Measurements from ENCODE around the gene SLC7A9. TPM values are rescaled to one million over a fixed set of nuclear protein-coding genes. Genes with fewer than 3 reads are reported as not detected.
"Not testable (repeated sequence)": the region's sequence is repeated elsewhere in the genome, so short reads cannot be mapped to it uniquely, and the experiment has no call there.

SLC7A9 gene
- total RNA-seq, 1 donor = not detected

DNA sequence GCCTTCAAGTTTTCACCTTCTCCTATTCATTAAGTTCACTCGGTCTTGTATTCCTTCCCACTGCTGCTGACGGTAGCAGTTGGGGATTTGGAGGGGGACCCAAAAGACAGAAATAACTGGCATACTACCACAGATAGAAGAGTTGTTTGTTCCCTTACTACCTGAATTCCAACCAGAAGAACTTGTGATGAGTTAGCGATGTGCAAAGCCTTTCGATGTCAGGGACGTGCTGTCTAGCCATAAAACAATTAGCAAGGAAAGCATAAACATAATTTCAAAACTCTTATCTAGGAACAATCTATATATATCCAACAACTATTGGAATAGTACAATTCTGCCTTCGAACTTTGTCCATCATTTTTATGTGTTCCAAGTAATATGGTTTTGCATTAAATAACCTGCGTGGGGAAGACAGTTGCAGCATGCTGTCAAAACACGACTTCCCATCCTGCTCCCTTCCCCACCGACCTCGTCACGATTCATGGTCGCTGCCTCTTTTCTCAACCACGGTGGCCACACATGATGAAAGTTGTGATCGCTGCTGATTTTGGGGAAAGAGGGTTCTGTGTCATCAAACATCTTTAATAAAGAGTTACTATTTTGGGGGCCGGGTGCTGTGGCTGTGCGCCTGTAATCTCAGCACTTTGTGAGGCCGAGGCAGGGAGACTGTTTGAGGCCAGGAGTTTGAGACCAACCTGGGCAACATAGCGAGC, 3.8 kb upstream of the SLC7A9 start:
- DNase-seq (ENCODE audit: low read depth) = no peak
- TF ChIP-seq, protein P1, sequence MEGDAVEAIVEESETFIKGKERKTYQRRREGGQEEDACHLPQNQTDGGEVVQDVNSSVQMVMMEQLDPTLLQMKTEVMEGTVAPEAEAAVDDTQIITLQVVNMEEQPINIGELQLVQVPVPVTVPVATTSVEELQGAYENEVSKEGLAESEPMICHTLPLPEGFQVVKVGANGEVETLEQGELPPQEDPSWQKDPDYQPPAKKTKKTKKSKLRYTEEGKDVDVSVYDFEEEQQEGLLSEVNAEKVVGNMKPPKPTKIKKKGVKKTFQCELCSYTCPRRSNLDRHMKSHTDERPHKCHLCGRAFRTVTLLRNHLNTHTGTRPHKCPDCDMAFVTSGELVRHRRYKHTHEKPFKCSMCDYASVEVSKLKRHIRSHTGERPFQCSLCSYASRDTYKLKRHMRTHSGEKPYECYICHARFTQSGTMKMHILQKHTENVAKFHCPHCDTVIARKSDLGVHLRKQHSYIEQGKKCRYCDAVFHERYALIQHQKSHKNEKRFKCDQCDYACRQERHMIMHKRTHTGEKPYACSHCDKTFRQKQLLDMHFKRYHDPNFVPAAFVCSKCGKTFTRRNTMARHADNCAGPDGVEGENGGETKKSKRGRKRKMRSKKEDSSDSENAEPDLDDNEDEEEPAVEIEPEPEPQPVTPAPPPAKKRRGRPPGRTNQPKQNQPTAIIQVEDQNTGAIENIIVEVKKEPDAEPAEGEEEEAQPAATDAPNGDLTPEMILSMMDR (IDR thresholded peaks at IDR 0.05; ENCODE audit: insufficient read depth, low read length) = no peak
- H3K4me3 ChIP-seq (ENCODE audit: low read depth, low read length) = no peak overlapping the region

DNA sequence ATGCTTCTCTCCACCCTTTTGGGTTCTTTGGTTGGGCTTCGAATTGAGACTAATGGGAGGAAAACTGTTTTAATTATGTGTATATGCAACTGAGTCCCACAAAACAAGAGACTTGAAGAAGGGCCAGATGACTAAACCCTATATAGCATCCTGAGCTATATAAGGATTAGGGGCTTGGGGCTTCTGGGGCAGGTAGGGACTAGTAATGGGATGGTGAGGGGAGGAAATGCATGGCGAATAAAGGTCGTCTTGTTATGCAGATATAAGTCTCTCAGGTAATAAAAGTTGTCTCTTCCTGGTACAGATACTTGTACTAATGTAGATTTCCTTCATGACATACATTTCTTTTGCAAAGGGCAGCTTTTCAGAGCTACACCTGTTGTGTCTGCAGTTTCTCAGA, 2.8 kb upstream of the SLC7A9 start:
- TF ChIP-seq, protein P1 (IDR thresholded peaks at IDR 0.05; ENCODE audit: insufficient read depth, low read length) = no peak
- no peak for DNase-seq (ENCODE audit: low read depth)
- H3K4me3 ChIP-seq (ENCODE audit: low read depth, low read length) = no peak overlapping the region

DNA sequence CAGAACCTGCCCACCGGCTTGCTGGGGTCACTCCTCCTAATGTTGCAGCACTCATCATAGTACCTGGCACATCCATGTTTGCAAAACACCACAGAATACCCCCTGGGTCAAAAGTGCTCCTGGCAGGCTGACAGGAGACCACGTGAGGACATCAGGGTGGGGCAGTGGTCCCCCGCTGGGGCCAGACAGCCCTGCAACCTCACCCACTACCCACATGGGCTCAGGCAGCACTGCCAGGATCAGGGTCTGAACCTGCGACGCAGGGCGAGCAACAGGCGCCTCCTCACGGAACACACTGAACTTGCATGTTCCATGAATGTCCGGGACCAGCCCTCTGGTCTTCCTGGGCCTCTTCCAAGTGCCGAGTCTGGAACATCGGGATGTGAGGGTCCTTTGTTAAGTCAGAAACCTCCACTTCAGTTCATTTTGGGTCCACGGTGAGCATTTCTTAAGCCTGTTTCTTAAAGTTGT, 1.4 kb upstream of the SLC7A9 start:
- DNase-seq (ENCODE audit: low read depth) = no peak
- H3K4me3 ChIP-seq (ENCODE audit: low read depth, low read length) = no peak overlapping the region
- TF ChIP-seq, protein P1 (IDR thresholded peaks at IDR 0.05; ENCODE audit: insufficient read depth, low read length) = no peak

DNA sequence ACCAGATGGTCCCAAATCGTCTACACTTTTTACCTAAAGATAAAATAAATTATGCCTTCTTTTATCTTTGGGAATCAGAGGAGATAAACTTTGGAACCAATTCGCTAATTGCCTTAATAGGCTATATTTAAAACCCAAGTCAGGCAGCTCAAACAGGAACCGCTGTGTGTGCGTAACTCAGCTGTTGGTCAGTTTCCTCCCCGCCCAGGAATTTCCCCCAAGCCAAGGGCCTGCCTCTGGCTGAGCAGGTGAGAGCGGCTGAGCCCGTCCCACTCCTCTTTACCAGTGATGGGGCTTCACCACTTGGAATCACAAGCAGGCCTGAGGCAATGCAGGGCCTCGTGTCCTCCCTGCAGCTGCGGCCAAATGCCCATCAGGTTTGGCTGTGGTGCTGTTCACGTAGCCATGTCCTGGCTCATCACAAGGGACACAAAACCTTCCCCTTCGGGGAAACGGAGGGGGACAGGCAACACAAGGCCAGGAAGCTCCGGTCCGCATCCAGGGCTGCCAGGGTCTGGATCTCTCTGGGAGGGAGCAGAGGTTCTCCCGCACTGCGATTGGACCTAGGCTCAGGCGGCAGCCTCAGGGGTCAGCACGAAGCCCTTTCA, 503 bp upstream of the SLC7A9 start:
- DNase-seq (ENCODE audit: low read depth) = no peak
- TF ChIP-seq, protein P1 (IDR thresholded peaks at IDR 0.05; ENCODE audit: insufficient read depth, low read length) = no peak
- H3K4me3 ChIP-seq (ENCODE audit: low read depth, low read length) = no peak overlapping the region

DNA sequence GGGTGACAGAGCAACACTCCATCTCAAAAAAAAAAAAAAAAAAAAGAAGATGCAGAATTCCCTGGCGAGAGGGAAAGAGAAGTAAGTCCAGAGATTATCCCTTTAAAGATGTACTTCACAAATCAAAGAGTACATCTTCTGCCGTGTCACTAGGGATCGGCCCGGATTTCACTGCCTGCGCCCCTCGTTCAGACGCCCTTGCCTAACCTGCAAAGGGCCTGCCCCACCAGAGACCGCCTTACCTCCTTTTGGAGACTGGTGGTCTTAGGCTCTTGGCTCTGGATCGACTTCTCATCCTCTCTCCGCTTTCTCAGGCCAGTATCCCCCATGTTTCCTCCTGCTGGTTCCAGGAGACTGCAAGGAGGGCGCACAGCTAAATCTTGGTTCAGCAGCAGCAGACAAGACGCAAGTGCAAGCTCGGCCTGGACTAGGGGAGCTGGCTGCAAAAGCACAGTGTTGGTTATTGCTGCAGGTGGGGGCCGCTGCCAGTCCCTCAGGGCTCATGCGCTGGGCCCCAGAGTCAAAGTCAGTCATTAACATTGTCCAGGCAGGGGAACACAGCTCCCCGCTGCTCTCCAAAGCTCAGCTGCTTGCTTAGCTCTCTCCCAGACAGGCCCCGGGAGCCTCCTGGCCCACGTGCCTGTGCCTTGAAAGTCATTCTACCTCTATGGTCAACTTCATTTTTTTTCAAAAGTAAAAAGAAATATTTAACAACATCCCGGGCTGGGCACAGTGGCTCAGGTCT, 1.2 kb downstream of the SLC7A9 start:
- H3K4me3 ChIP-seq (ENCODE audit: low read depth, low read length) = no peak overlapping the region
- TF ChIP-seq, protein P1 (IDR thresholded peaks at IDR 0.05; ENCODE audit: insufficient read depth, low read length) = no peak
- no peak for DNase-seq (ENCODE audit: low read depth)

DNA sequence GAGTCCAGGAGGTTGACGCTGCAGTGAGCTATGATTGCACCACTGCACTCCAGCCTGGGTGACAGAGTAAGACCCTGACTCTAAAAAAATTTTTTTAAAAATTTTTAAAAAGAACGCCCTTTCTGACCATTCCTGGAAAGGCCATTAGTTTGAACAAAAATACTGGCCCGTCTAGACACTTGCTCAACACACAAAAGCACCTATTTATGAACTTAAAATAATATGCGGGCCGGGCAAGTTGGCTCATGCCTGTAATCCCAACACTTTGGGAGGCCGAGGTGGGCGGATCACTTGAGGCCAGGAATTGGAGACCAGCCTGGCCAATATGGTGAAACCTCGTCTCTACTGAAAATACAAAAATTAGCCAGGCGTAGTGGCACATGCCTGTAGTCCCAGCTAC, 2.1 kb downstream of the SLC7A9 start:
- DNase-seq (ENCODE audit: low read depth); H3K4me3 ChIP-seq (ENCODE audit: low read depth, low read length): not testable (repeated sequence)

All from fibroblast of the aortic adventitia (primary cell).